ENCODE measurements around the gene PAX5.

Gene PAX5

GRCh38 chr9:36817160-36817834 is 216.8 kb downstream of the PAX5 start:
- DNase-seq (ENCODE audit: low read depth in 4 of 4, low spot score in 1 of 4) = no peak

DNA sequence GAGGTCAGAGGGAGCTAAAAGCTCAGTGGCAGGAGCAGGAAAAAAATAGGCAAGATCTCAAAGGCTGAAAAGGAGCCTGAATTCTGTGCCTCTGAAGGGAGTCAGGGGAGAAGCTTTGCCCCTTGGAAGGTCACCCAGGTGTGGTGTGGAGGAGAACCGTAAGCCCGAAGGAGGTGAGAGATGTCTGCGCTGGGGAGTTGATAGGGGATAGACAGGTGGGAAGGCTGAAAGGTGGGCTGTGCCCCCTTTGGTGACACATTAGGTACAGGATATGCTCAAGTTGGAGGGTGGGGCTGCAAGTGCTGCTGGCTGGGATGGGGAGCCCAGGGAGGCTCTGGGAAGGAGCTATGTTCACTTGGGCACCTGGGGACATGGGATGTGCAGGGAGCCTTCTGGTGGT is 217.7 kb downstream of the PAX5 start:
- DNase-seq (ENCODE audit: low read depth in 4 of 4, low spot score in 1 of 4) = no peak

- DNase-seq (ENCODE audit: low read depth in 4 of 4, low spot score in 1 of 4) = no peak
Measured at GRCh38 chr9:36815566-36816348, 218.3 kb downstream of the PAX5 start.

DNA sequence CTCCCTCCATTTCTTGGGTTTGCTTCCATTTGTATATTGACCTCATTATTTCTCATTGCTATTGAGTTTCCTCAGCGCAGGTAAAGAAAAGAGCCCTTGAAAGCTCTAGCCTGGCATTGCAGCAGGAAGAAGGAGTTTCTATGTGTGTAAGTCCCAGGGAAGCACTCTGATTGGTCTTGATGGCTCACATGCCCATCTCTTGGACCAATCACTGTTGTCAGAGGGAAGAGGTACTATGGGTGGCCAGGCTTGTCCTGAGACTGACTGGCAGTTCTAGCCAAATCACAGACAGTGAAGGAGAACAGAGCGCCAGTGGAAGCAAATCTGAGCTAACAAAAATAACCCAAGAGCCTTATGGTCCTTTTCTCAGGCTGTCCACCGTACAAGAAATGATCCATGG is 219.0 kb downstream of the PAX5 start:
- no peak for DNase-seq (ENCODE audit: low read depth in 4 of 4, low spot score in 1 of 4)

GRCh38 chr9:36813154-36813553 is 220.9 kb downstream of the PAX5 start:
- DNase-seq (ENCODE audit: low read depth in 4 of 4, low spot score in 1 of 4) = no peak

- DNase-seq (ENCODE audit: low read depth in 4 of 4, low spot score in 1 of 4) = no peak
Measured at GRCh38 chr9:36812556-36812955, 221.5 kb downstream of the PAX5 start.

DNA sequence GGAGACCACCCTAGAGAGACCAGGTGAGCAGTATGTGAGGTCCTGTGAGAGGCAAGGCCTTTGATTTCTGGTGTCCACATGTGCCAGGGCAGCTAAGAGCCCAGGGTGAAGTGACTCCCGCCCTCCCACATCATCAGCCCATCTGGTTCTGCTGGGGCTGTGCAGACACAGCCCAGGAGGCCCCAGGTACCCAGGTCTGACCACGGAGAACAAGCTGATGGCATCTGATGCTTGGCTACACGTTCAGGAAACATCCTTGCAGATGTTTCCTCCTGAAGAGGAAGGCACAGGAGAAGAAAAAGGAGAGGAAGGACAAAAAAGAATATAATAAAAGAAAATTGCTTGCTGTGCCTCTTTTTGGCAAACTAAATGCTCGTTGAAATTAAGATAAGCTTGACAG is 225.8 kb downstream of the PAX5 start:
- DNase-seq (ENCODE audit: low read depth in 4 of 4, low spot score in 1 of 4) = no peak

- DNase-seq (ENCODE audit: low read depth in 4 of 4, low spot score in 1 of 4) = no peak
Measured at GRCh38 chr9:36803961-36804360, 230.1 kb downstream of the PAX5 start.

DNA sequence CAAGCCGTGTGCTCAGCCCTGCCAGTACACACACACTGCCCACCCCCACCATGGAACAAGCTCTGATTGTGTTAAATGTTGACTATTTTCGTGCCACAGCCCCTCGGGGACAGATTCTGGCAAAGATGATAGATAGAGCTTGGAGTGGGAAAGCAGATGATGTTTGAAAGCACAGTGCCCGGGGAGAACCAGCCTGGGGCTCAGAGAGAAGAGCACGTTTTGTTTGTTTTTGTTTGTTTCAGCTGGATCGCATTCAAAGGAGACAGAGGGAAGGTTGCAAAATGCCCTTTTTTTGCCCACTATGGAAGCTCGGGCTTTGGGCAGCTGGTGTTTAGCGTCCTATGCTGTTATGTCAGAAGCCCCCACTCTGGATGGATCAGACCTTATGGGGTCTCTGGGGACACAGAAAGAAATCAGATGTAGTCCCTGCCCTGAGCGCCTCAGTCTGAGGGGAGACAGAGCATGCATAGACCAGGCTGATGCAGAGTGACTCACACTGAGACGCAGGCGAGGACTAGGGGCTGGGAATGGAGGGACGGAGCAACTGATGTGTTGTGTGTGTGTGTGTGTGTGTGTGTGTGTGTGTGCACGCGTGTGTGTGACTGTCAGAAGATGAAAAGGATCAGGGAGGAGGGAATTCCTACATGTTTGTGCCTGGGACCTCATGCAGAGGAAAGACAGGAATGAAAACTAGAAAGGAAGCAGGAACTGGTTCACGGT is 231.7 kb downstream of the PAX5 start:
- DNase-seq (ENCODE audit: low read depth in 4 of 4, low spot score in 1 of 4) = no peak

GRCh38 chr9:36800455-36800854 is 233.6 kb downstream of the PAX5 start:
- no peak for DNase-seq (ENCODE audit: low read depth in 4 of 4, low spot score in 1 of 4)

GRCh38 chr9:36798350-36799065 is 235.6 kb downstream of the PAX5 start:
- no peak for DNase-seq (ENCODE audit: low read depth in 4 of 4, low spot score in 1 of 4)

DNA sequence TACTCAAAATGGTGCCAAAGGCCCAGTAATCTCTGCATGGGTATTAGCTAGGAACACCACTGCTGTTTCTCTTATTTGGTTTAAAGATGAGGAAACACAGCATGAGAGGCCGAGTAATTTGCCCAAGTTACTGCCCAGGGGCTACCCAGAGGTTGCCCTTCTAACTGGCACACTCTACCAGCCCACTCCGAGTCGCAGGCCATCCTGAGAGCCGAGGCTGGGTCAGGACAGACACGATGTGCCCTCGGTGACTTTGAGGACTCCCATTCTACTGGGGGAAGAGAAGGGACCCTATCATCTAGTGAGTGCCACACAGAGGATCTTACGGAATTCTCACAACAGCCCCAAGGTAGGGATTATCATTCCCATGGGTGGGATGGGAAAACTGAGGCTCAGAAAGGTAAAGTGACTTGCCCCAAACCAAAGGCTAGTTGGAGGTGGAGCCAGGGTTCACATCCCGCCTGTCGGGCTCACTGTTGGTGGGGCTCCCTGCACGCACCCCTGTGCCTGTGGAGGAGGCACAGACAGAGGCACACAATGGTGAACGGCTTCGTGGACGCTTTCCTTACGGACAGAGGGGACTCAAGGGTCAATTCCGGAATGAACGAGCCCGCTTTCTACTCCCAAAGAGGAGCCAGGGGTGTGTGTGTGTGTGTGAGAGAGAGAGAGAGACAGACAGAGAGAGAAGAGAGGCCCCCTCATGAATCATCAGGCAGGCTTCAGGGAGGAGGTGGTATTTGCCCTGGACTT is 236.4 kb downstream of the PAX5 start:
- no peak for DNase-seq (ENCODE audit: low read depth in 4 of 4, low spot score in 1 of 4)

DNA sequence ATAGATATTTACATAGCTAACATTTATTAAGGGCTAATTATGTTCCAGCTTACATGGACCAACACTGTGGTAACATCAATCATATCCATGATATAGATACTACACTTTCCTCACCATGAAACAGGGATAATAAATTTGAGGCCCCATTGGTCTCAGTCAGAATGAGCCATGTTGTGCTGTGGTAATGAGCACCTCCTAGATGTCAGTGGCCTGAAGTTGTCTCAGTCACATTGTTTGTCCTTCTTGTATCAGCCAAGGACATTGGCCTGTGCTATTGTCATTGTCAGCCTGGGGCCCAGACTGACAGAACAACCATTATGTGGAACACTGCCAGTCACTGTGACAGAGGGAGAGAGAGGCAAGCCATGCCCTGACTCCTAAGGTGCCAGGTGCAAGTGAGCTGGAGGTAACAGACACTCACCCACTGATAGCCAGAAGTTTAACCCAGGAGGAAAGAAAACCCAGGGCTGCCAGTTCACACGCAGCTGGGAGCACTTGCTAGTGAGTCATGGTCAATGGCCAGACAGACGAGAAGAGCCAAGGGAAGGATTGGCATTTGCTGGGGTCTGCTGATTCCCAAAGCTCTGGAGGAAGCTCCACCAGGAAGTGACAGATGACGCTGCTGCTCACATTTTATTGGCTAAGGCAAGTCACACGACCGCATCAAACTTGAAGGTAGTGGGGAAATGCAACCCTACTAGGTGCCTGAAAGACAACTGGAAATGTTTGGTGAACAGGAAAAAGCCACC is 237.2 kb downstream of the PAX5 start:
- DNase-seq (ENCODE audit: low read depth in 4 of 4, low spot score in 1 of 4) = no peak

DNA sequence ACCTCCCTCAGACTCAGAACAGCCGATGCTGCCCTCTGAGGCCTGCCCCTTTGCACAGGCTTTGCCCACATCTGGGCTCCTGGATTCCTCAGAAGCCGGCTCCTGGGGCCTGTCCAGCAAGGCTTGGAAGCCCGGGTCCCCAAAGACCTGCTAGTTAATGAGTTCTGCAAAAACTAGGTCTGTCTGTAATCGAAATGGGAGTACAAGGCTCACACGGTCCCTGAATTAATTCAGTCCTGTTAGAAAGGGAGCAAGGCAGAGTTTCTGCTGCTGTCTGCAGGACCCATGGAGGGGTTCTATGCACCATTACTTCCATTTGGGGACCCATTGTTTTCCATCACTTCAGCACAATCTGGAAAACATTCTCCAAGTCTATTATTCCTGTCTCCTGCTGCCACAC is 239.6 kb downstream of the PAX5 start:
- no peak for DNase-seq (ENCODE audit: low read depth in 4 of 4, low spot score in 1 of 4)

DNA sequence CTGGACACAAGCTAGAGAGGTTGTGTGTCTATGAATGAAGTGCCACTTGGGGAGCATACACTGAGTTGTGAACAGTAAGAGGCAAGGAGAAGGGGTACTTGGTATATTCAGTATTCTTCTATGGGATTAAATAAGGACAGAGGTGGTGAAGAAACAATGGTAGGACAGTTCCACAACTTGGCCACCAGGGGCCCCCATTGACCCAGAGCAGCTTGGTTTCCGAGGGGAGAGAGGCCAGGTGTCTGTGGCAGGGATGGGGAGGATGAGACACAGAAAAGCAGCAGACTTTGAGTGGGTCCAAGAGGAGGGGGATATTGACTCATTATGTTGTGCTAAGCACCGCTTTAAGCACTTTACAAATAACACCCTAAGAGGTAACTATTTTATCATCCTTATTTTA is 240.8 kb downstream of the PAX5 start:
- DNase-seq (ENCODE audit: low read depth in 4 of 4, low spot score in 1 of 4) = no peak

GRCh38 chr9:36791222-36791950 is 242.7 kb downstream of the PAX5 start:
- no peak for DNase-seq (ENCODE audit: low read depth in 4 of 4, low spot score in 1 of 4)

- no peak for DNase-seq (ENCODE audit: low read depth in 4 of 4, low spot score in 1 of 4)
Measured at GRCh38 chr9:36789886-36790285, 244.2 kb downstream of the PAX5 start.

GRCh38 chr9:36788534-36788933 is 245.5 kb downstream of the PAX5 start:
- no peak for DNase-seq (ENCODE audit: low read depth in 4 of 4, low spot score in 1 of 4)

GRCh38 chr9:36787709-36788108 is 246.4 kb downstream of the PAX5 start:
- DNase-seq (ENCODE audit: low read depth in 4 of 4, low spot score in 1 of 4) = no peak

Measured in stimulated activated CD4-positive, alpha-beta T cell treated with anti-CD3 and anti-CD28 coated beads, Interleukin-1b, Interleukin-23, amount 100 ng/mL, for 24 hours (primary cell).